HEK293 (cell line): Measurements from ENCODE around the gene DND1.

Experiments used
- HOXA7 ChIP-seq: sonication (generic); formaldehyde crosslinking; IDR thresholded peaks from 2 replicates; pipeline ENCODE4 v1.8.1; 2022; ENCODE audit warnings: missing genetic modification reagents, borderline replicate concordance
- IKZF3 ChIP-seq: fragments of 450-650 bp; IDR thresholded peaks from 2 replicates; pipeline ENCODE4 v1.5.0; 2018; ENCODE audit warnings: missing biosample characterization, mild to moderate bottlenecking, missing genetic modification characterization, moderate library complexity
- REPIN1 ChIP-seq: fragments of 450-650 bp; formaldehyde crosslinking; IDR thresholded peaks from 2 replicates; pipeline ENCODE4 v1.5.1; 2017; ENCODE audit warnings: missing biosample characterization, missing genetic modification characterization, low read depth
- SALL2 ChIP-seq: fragments of 450-650 bp; formaldehyde crosslinking; IDR thresholded peaks from 2 replicates; pipeline ENCODE4 v1.5.0; 2017; ENCODE audit warnings: missing biosample characterization, mild to moderate bottlenecking, missing genetic modification characterization, borderline replicate concordance
- TSHZ1 ChIP-seq: fragments of 450-650 bp; formaldehyde crosslinking; IDR thresholded peaks from 2 replicates; pipeline ENCODE4 v1.5.1; 2016; ENCODE audit warnings: missing biosample characterization, missing genetic modification characterization, borderline replicate concordance
- ZBTB7A ChIP-seq: fragments of 450-650 bp; formaldehyde crosslinking; IDR thresholded peaks from 2 replicates; pipeline ENCODE4 v1.5.1; 2016; ENCODE audit warnings: low read depth, missing biosample characterization, missing genetic modification characterization
- ZFHX2 ChIP-seq: fragments of 450-650 bp; formaldehyde crosslinking; conservative IDR thresholded peaks from 2 replicates; pipeline ENCODE4 v1.5.1; 2016; ENCODE audit warnings: missing biosample characterization, missing genetic modification characterization
- ZNF223 ChIP-seq: fragments of 450-650 bp; formaldehyde crosslinking; IDR thresholded peaks from 2 replicates; pipeline ENCODE4 v1.5.1; 2016; ENCODE audit warnings: missing biosample characterization, missing genetic modification characterization
- ZNF280D ChIP-seq: fragments of 450-650 bp; formaldehyde crosslinking; IDR thresholded peaks from 2 replicates; pipeline ENCODE4 v1.5.1; 2016; ENCODE audit warnings: missing biosample characterization, missing genetic modification characterization
- ZNF426 ChIP-seq: fragments of 450-650 bp; formaldehyde crosslinking; IDR thresholded peaks from 2 replicates; pipeline ENCODE4 v1.5.1; 2017; ENCODE audit warnings: missing biosample characterization, missing genetic modification characterization, mild to moderate bottlenecking, inconsistent platforms, moderate library complexity
- ZNF501 ChIP-seq: fragments of 450-650 bp; formaldehyde crosslinking; IDR thresholded peaks from 2 replicates; pipeline ENCODE4 v1.5.1; 2016; ENCODE audit warnings: missing biosample characterization, missing genetic modification characterization
- ZNF518A ChIP-seq: fragments of 450-650 bp; formaldehyde crosslinking; conservative IDR thresholded peaks from 2 replicates; pipeline ENCODE4 v1.5.1; 2016; ENCODE audit warnings: low read depth, missing biosample characterization, missing genetic modification characterization
- ZNF548 ChIP-seq: fragments of 450-650 bp; formaldehyde crosslinking; IDR thresholded peaks from 2 replicates; pipeline ENCODE4 v1.5.1; 2016; ENCODE audit warnings: missing biosample characterization, missing genetic modification characterization
- ZNF585B ChIP-seq: fragments of 450-650 bp; formaldehyde crosslinking; IDR thresholded peaks from 2 replicates; pipeline ENCODE4 v1.5.1; 2016; ENCODE audit warnings: missing biosample characterization, missing genetic modification characterization
- ZNF76 ChIP-seq: fragments of 450-650 bp; formaldehyde crosslinking; IDR thresholded peaks from 2 replicates; pipeline ENCODE4; 2016; ENCODE audit warnings: low read depth, missing biosample characterization, missing genetic modification characterization, borderline replicate concordance
- ZNF785 ChIP-seq: fragments of 450-650 bp; formaldehyde crosslinking; IDR thresholded peaks from 2 replicates; pipeline ENCODE4 v1.5.1; 2016; ENCODE audit warnings: missing biosample characterization, missing genetic modification characterization
- ZNF843 ChIP-seq: fragments of 450-650 bp; formaldehyde crosslinking; IDR thresholded peaks from 2 replicates; pipeline ENCODE4 v1.5.1; 2016; ENCODE audit warnings: missing biosample characterization, missing genetic modification characterization
- ZSCAN30 ChIP-seq: fragments of 450-650 bp; IDR thresholded peaks from 2 replicates; pipeline ENCODE4 v1.5.1; 2018; ENCODE audit warnings: missing biosample characterization, mild to moderate bottlenecking, missing genetic modification characterization, moderate library complexity
- ZXDB ChIP-seq: fragments of 450-650 bp; formaldehyde crosslinking; IDR thresholded peaks from 2 replicates; pipeline ENCODE4 v1.5.1; 2016; ENCODE audit warnings: missing biosample characterization, missing genetic modification characterization
- TF ChIP-seq, protein P1 (sequence below): sonication (generic); formaldehyde crosslinking; IDR thresholded peaks from 2 replicates; pipeline ENCODE4 v1.8.1; 2022; ENCODE audit warnings: mild to moderate bottlenecking, moderate library complexity, missing genetic modification reagents
- TF ChIP-seq, protein P2 (sequence below): fragments of 450-650 bp; formaldehyde crosslinking; IDR thresholded peaks from 2 replicates; pipeline ENCODE4 v1.5.1; 2016; ENCODE audit warnings: missing biosample characterization, missing genetic modification characterization

The DND1 gene

GRCh38 chr5:140690941-140691924, 17.9 kb upstream of the DND1 start, which contains the start of the genes HARS1 and HARS2 (continued):
- no peak; the same call in 1 of the 2 replicates for TF ChIP-seq ZNF843 (tag by site-specific recombination)
- TF ChIP-seq HOXA7 (CRISPR knock-in tag): no peak
- no peak for TF ChIP-seq ZNF223
- TF ChIP-seq ZNF548: no peak; the same call in 1 of the 2 replicates
- TF ChIP-seq, protein P1, sequence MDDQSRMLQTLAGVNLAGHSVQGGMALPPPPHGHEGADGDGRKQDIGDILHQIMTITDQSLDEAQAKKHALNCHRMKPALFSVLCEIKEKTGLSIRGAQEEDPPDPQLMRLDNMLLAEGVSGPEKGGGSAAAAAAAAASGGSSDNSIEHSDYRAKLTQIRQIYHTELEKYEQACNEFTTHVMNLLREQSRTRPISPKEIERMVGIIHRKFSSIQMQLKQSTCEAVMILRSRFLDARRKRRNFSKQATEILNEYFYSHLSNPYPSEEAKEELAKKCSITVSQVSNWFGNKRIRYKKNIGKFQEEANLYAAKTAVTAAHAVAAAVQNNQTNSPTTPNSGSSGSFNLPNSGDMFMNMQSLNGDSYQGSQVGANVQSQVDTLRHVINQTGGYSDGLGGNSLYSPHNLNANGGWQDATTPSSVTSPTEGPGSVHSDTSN (CRISPR knock-in tag): peak; percentile 61; the same call in 1 of the 2 replicates
- TF ChIP-seq ZNF518A (tag by site-specific recombination): peak; percentile 97
- TF ChIP-seq, protein P2, sequence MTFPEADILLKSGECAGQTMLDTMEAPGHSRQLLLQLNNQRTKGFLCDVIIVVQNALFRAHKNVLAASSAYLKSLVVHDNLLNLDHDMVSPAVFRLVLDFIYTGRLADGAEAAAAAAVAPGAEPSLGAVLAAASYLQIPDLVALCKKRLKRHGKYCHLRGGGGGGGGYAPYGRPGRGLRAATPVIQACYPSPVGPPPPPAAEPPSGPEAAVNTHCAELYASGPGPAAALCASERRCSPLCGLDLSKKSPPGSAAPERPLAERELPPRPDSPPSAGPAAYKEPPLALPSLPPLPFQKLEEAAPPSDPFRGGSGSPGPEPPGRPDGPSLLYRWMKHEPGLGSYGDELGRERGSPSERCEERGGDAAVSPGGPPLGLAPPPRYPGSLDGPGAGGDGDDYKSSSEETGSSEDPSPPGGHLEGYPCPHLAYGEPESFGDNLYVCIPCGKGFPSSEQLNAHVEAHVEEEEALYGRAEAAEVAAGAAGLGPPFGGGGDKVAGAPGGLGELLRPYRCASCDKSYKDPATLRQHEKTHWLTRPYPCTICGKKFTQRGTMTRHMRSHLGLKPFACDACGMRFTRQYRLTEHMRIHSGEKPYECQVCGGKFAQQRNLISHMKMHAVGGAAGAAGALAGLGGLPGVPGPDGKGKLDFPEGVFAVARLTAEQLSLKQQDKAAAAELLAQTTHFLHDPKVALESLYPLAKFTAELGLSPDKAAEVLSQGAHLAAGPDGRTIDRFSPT (tag by site-specific recombination): peak; percentile 95
- TF ChIP-seq ZNF785: no peak
- TF ChIP-seq IKZF3 (tag by site-specific recombination): peak; percentile 86
- no peak for TF ChIP-seq ZNF585B
- no peak for TF ChIP-seq SALL2 (tag by site-specific recombination)
- peak; percentile 96 for TF ChIP-seq ZNF501 (tag by site-specific recombination)
- peak; percentile 89 for TF ChIP-seq ZXDB (tag by site-specific recombination)
- peak; percentile 94 for TF ChIP-seq ZFHX2
- peak; percentile 77; the same call in 1 of the 2 replicates for TF ChIP-seq ZNF76 (tag by site-specific recombination)
- TF ChIP-seq ZNF426: no peak
- no peak for TF ChIP-seq ZBTB7A (tag by site-specific recombination)
- TF ChIP-seq TSHZ1 (tag by site-specific recombination): no peak
- peak; percentile 46; the same call in 1 of the 2 replicates for TF ChIP-seq REPIN1 (tag by site-specific recombination)
- TF ChIP-seq ZNF280D (tag by site-specific recombination): no peak
- peak; percentile 63; the same call in 1 of the 2 replicates for TF ChIP-seq ZSCAN30 (tag by site-specific recombination)
